NCI-H1092 treated with DMSO at 0.1 percent for 48 hours (cell line): ENCODE results near the gene NFKBIE.
"Not testable (repeated sequence)": the region's sequence is repeated elsewhere in the genome, so short reads cannot be mapped to it uniquely, and the experiment has no call there.

ENCODE experiments used
- DNase-seq: peaks from one replicate; lab custom pipeline; 2025; lab: John Stamatoyannopoulos, UW

Gene NFKBIE

DNA sequence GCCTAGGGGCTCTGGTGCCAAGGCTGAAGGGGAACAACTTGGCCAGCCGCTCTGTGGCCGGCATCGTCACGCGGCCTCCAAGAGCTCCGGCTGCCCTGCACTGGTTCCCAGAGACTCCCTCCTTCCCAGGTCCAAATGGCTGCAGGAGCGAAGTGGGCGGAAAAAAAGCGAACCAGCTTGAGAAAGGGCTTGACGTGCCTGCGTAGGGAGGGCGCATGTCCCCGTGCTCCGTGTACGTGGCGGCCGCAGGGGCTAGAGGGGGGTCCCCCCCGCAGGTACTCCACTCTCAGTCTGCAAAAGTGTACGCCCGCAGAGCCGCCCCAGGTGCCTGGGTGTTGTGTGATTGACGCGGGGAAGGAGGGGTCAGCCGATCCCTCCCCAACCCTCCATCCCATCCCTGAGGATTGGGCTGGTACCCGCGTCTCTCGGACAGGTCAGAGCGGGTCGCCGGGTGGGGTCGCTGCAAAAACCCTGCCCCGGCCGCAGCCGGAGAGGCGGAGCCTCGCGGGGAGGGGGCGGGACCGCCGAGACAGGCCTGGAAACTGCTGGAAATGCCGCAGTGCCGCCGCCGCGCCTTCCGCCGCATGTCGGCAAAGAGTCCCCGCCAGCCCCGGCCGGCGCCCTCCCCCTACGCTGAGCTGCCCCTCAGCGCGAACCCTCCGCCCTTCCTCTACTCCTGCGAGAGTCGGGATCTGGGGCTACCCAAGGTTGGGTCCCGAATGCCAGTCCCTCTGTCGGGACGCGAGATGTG lies 19.3 kb downstream of the NFKBIE start:
- DNase-seq: peak; percentile 86

GRCh38 chr6:44245391-44245911 lies 19.9 kb downstream of the NFKBIE start:
- DNase-seq: no peak

GRCh38 chr6:44243345-44243744 lies 22.0 kb downstream of the NFKBIE start:
- no peak for DNase-seq

GRCh38 chr6:44238687-44239350 lies 26.5 kb downstream of the NFKBIE start:
- no peak for DNase-seq

GRCh38 chr6:44237813-44238433 lies 27.4 kb downstream of the NFKBIE start:
- peak; percentile 75 for DNase-seq

- peak; percentile 82 for DNase-seq
These were observed 28.1 kb downstream of the NFKBIE start for GRCh38 chr6:44237021-44237812.

- DNase-seq: no peak
These were observed 29.3 kb downstream of the NFKBIE start for GRCh38 chr6:44235891-44236516.

GRCh38 chr6:44235269-44235668 lies 30.1 kb downstream of the NFKBIE start:
- no peak for DNase-seq

DNA sequence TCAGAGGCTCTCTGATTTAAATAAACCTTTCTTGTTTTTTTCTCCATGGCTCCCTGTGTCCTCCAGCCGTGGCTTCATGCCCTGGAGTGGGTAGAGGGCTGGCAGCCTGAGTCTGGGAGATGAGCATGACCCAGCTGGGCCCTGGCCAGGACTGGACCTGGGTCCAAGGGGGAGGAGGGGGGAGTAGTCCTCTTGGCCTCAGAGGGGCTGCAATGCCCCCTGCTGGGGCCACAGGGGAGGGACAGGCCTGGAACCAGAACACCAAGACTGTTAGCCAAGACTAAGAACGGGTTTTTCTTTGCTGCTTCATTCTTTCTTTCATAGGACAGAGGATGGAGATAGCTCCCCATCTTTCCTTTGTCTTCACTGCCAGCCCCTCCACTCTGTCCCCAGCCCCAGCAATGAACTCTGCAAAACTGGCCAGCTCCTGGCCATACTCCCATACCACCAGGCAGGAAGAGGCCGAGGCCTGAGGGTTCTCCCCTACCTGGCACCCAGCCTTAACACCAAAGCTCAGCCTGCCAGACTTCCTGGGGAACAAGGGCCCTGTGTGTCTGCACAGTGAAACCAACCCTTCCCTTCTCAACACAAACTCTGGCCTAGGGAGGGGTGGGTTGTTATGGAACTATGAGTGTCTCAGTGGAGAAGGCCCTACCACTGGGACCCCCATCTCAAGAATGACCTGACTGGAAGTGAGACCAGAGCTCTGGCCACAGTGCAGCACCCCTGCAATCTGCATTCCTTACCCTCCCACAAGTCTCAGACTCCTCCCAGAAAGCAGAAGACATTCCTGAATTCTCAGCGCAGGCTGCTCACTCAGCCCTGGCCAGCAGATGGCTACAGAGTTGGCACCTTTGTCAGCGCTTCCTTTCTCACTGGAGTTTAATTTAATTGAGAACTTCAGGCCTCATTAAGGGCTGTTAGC lies 31.0 kb downstream of the NFKBIE start:
- DNase-seq: peak; percentile 71

- DNase-seq: no peak
These were observed 31.7 kb downstream of the NFKBIE start for GRCh38 chr6:44233567-44234100.

- no peak for DNase-seq
These were observed 32.4 kb downstream of the NFKBIE start for GRCh38 chr6:44232676-44233566.

GRCh38 chr6:44231426-44231825 lies 33.9 kb downstream of the NFKBIE start:
- not testable (repeated sequence) for DNase-seq

GRCh38 chr6:44230034-44230675 lies 35.2 kb downstream of the NFKBIE start:
- DNase-seq: no peak

- DNase-seq: no peak
These were observed 35.8 kb downstream of the NFKBIE start for GRCh38 chr6:44229376-44230033.

- DNase-seq: no peak
These were observed 36.5 kb downstream of the NFKBIE start for GRCh38 chr6:44228836-44229235.

DNA sequence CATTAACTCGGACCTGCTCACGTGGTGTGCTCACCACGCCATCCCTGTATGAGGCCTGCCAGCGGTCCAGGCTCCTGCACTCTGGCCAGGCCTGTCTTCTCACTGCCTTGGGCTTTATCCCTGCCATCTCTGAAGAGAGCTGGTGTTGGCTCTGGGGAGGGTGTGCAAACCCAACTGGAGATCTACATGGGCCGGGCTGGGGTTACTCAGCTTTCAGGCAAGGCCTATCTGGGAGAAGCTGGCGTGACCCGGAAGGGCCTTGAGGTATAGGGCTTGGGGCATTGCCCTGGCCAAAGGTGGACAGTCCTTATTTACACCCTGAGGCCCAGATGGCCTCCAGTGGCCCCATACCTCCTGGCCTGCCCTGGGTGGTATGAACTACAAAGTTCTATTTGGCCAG lies 36.9 kb downstream of the NFKBIE start:
- no peak for DNase-seq

- no peak for DNase-seq
These were observed 37.3 kb downstream of the NFKBIE start for GRCh38 chr6:44228031-44228430.

- no peak for DNase-seq
These were observed 38.1 kb downstream of the NFKBIE start for GRCh38 chr6:44227148-44227793.
